Astrocyte (in vitro differentiated cells and primary cell): ENCODE results near the gene COMT.

ENCODE experiments used
- CTCF ChIP-seq: IDR thresholded peaks from 2 replicates; pipeline ENCODE4 v1.5.1; 2011; ENCODE audit warnings: low read depth, mild to moderate bottlenecking, inconsistent platforms, low read length, moderate library complexity; ENCODE audit not compliant: insufficient read depth
- EZH2 ChIP-seq: IDR thresholded peaks from 2 replicates; pipeline ENCODE4 v1.6.1; 2012; ENCODE audit warnings: mild to moderate bottlenecking, low read length, inconsistent platforms; ENCODE audit not compliant: insufficient read depth

GRCh38 chr22:19951346-19951745 is 9.8 kb downstream of the COMT start:
- TF ChIP-seq CTCF (no peak), EZH2 (no peak)
